GM10847 (cell line): ENCODE measurements around the gene GAMT.

Experiments used
- POLR2A ChIP-seq: IDR thresholded peaks from 2 replicates; pipeline ENCODE4 v1.6.1; 2011; ENCODE audit not compliant: insufficient read length; ENCODE audit errors: extremely low read depth

The GAMT gene

DNA sequence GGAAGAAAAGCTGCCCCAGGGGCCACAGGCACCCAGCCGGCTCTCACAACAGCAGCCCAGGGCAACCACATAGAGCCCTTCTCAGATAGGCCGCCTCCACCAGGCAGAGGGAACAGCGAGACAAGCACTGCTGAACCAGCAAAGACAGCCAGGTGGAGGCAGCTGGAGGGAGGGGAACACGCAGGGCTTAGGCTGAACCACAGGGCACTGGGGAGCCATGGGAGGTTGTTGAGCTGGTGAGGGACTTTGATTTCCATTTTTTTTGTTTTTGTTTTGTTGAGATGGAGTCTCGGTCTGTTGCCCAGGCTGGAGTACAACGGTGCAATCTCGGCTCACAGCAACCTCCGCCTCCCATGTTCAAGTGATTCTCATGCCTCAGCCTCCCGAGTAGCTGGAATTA, 3.5 kb downstream of the GAMT start:
- TF ChIP-seq POLR2A = no peak

DNA sequence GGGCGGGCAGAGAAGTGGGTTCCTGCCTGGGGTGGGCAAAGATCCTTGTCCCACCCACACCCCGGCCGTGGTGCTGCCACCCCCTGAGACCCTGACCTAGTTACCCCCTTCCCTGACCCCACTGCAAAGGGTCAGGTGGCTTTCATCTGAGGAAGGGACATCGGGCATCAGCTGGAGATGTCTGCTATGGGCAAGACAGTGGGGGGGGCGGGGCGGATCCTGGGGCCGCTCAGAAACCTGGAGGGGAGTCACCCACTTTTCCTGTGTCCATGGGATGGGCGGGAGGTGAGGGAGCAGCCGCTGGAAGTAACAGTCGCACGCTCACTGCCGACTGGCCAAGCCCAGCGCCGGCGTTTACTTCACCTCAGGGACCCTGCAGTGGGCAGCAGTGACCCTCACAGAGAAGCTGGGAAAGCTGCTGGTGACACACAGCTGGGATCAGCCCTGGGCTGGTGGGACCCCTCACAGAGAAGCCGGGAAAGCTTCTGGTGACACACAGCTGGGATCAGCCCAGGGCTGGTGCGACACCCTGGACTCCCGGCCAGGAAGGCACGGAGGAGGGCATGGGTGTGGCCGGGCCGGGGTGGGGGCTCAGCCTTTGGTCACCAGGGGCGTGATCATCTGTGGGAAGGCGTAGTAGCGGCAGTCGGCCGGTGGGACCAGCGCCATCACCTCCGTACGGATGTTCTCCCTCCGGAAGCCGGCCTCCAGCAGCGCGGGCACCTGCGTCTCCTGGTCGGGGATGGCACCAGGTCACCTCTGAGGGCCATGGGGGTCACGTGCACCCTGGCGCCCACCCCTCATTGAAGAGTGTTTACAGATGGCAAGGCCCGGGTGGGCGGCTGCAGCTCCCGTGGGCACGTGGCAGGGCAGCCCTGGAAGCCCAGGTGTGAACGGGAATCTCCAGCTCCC, 4.3 kb downstream of the GAMT start:
- TF ChIP-seq POLR2A = no peak

DNA sequence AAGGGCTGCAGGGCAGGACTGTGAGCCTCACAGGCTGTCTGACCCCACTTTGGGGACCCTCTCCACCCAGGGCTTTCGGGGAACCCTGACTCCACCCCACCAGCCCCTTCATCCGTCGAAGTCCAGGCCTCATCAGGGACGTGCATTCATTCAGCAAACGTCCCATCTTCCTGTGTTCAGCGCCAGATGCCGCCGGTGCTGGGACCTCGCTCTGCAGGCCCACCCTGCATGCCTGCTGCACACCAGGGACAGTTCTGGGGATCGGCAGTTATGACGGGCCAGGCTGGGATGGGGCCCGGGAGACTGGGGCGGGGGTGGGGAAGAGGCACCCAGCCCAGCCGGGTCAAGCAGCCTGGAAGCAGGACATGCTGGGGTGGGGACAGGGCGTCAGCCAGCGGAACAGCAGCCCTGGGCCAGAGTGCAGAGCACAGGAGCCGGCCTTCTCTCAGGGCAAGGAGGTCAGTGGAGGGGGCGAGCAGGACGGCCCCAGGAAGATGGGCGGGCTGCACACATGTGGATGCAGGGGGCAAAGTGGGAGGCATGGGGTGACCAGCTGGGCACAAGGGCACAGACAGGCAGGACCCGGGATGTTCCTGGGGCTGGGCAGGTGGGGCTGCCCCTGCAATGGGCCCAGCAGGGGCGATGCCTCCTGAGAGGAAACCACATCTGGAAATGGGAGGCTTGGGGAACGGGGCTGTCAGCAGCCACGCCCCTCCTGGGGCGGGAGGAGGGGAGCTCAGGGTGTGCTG, 5.1 kb downstream of the GAMT start:
- TF ChIP-seq POLR2A = no peak

DNA sequence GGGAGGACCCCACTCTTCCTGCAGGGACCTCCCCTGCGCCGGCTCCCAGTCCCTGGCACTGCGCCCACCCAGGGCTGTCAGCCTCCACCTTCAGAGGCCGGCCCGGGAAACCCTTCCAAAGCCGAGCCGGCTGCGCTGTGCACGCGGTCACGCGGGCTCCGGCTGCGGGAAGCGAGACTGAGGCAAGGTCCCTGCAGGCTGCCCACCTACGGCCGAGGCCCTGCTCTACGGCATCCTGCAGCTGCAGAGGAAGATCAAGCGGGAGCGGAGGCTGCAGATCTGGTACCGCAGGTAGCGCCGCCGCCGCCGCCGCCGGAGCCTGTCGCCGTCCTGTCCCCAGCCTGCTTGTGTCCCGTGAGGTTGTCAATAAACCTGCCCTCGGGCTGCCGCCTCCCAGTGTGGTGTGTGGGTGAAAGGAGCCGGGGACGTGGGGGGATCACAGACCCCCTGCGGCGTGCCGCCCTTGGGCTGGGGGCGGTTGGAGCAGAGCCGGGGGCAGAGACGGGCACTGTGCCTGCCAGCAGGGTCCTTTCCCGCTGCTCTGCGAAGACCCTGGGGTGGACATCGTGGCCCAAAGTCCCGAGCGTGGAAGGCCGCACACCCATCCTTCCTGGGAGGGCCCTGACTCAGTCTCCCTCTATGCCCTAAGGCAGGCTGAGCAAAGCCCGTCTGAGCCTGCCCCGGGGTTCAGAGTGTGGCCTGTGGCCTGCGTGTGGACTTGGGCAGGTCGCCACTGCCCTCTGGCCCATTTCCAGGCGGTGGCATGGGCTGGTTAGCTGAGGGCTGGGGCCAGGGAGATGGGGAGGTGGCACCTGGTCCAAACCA, 5.9 kb downstream of the GAMT start:
- TF ChIP-seq POLR2A = no peak

DNA sequence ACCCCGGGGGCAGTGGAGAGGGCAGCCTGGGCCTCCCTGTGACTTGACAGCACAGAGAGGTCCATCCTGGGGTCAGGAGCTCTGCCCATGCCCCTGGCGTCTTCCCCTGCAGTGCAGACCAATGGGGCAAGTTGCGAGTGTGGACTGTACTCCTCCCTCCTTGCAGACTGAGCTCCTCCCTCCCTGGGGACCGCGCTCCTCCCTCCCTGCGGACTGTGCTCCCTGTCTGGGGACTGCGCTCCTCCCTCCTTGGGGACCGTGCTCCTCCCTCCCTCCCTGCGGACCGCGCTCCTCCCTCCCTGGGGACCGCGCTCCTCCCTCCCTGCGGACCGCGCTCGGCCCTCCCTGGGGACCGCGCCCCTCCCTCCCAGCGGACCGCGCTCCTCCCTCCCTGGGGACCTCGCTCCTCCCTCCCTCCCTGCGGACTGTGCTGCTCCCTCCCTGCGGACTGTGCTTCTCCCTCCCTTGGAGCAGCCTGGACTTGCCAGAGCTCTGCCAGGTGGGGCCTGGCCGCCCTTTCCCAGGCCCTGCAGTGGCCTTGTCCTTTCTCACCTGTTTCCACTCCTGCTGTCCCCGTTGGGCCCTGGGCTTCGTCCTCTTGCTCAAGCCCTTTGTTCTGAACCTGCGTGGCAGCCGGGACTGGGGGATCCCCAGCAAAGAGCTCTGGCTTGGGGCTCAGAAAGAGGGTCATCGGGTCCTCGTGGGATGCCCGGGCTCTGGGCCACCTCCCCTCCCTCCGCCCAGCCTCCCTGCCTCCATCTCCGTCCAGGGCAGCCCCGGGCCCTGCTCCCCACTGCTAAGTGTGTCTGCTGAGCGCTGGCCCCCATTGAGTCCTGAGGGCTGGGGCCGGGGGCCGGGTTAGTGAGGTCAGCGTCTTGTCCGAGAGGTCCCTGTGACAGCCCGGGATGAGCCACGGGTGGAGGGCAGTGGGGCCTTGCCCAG, 6.8 kb downstream of the GAMT start:
- no peak for TF ChIP-seq POLR2A

DNA sequence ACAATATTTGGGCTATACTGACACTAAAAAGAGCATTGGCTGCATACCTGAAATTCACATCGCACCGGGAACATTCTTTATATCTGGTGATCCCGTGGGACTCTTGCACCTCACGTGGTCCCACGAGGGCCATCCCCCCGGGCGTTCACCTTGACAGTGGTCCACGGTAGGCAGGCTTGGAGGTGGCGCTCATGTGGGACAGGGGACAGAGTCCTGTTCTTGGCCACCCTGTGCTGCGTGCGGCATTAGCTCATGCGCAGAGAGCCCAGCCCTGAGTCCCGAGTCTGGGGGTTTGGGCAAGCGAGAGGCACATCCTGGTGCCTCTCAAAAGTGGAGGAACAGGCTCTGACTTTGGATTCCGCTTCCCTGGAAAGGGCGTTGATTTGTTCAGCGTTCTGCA, 7.5 kb downstream of the GAMT start:
- TF ChIP-seq POLR2A = no peak

DNA sequence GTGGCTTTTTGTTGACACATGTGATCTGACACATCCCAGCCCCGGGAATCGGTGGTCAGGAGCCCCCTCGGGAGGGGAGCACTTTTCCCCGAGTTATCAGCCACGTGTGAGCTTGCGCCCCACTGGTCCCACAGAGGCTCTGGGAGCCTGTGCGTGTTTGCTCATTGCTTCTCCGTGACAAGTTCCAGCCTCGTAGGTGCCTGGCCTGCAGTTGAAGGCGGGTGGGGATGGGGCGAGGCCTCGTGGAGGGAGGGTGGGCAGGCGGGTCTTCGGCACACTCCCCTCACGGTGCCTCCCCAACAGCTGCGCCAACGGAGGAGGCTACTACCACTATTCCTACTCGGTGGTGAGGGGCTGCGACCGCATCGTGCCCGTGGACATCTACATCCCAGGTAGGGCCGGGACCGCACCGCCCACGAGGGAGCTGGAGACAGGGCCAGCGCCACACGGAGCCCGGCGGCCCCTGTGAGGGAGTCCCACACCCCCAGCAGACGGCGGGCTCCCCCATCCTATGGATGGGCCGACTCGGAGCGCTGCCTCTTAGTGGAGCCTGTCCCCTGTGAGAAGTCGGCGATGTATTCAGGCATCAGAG, 8.3 kb downstream of the GAMT start:
- TF ChIP-seq POLR2A = no peak

DNA sequence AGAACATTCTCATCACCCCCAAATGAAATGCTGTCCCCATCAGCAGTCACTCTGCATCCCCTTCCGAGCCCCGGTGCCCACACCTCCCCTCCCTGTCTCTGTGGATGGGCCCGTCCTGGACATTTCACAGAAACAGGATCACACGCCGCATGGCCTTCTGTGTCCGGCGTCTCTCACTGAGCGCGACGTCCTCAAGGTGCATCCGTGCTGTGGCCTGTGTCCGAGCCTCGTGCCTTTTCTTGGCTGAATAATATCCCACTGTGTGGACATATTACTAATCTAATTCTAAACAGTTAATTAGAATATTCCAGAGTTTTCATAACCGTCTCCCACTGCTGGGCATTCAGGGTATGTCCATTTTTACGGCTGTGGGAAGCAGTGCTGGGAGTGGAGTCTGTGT, 8.9 kb downstream of the GAMT start:
- TF ChIP-seq POLR2A = no peak

DNA sequence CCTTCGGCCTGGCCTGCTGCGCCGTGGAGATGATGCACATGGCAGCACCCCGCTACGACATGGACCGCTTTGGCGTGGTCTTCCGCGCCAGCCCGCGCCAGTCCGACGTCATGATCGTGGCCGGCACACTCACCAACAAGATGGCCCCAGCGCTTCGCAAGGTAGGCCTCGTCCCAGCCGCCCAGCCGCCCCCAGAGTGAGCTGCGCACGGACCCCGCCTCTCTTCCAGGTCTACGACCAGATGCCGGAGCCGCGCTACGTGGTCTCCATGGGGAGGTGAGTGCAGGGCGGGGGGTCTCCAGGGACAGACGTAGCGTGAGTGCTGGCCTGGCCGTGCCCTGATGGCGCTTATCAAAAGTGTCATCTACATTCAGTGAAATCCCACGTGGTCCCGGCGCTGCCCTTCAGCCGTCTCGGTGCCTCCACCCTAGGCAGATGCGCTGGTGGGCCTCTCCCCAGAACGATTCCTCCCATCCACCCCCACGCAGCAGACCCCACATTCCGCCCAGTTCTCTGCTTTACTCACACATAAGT, 10.4 kb downstream of the GAMT start:
- TF ChIP-seq POLR2A = no peak

DNA sequence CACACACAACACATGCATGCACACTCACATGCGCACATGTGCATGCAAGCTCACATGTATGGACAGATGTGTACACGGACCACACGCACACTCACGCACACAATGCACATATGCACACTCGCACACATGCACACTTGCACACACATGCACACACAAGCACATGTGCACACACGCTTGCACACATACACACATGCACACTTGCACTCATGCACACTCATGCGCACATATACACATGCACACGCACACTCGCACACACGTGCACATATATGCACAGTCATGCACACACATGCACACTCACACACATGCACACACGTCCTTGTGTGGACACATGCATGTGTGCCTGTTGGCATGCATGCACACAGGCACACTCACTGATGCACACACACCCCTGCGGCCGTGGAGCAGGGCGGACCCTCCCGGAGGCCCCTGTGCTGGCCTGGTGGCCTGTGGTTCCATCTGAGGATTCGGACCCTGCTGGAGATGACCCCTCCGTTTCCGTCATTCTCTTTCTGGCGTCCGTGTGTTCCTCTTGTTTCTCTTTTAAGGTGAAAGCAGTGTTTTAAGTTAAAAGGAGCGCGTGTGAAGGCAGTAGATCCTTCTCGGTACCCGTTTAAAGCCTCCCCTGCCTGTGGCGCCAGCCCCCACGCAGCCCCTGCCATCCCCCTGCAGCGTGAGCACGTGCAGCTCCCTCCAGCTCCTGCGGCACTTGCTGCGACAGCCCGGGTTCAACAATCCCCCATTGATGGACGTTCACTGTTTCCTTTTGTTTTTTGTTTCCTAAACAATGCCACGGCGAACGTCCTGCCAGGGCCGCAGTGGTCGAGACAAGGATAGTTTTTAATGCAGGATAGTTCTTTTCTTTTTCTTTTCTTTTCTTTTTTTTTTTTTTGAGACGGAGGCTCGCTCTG, 12.1 kb downstream of the GAMT start:
- TF ChIP-seq POLR2A = no peak

DNA sequence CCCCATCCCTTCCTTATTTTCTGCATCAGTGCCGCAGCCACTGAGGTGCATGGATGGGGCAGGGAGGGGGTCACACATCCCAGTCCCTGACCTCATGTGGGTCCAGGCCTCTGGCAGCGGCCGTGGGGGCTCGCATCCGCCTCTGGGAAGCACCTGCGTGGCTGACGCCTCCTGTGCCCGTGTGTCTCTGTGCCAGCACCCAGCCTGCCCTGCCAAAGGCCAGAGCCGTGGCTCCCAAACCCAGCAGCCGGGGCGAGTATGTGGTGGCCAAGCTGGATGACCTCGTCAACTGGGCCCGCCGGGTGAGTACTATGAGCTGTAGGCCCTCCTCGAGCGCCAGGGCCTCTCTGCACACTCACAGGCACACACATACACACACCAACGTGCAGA, 12.7 kb downstream of the GAMT start:
- no peak for TF ChIP-seq POLR2A

DNA sequence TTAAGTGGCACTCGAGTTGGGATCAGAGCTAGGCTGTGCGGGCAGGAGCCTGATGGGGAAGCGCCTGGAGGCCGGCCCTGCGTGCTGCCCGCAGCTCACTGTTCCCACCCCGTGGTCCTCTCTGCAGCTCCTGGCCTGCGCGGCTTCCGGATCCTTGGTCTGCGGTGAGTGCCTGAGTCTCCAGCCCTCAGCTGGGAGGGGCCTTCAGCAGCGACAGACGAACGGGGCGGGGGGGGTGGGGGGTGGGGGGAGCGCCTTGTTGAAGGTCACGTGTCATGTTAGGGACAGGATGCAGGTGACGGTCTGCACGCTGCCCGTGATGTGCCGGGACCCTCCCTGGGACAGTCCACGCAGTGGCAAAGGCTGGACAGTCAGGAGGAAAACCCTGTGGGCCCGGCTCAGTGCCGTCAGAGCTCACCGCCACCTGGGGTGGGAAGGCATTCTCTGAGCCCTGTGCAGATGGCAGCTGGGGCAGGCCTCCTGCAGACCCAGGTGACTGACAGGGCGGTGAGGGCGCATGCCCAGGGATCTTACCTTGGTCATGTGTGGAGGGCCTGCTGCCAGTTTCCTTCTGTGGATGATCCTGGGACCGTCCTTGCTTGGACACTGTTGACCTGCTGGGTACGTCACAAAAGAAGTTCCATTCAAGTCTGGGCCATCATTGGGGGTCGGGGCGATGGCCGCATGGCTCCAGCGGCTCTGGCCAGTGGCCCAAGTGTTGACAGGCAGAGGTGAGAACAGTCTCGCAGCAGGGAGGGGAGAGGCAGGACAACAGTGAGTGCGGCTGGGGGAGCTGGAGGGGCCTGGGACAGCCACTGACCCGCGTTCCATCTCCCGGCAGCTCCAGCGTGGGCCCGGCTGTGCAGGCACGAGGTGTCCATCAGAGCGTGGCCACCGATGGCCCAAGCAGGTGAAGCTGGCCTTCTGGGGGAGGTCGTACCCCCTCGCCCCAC, 13.4 kb downstream of the GAMT start:
- TF ChIP-seq POLR2A = no peak
